HG03571 (cell line): ENCODE measurements around the gene ZNF430.
"Not testable (repeated sequence)": the region's sequence is repeated elsewhere in the genome, so short reads cannot be mapped to it uniquely, and the experiment has no call there.

Source experiments
- ATAC-seq: cut with Tn5 transposase; IDR thresholded peaks from one replicate; pipeline ENCODE4 v1.9.1; 2021; ENCODE audit not compliant: unreplicated experiment

ZNF430 gene

GRCh38 chr19:21020298-21021227 lies at the start of gene ZNF430:
ZNF430 (plus strand) TSS chr19:21020657; CDS start chr19:21020801, 144 bp downstream.
- peak; percentile 98 for ATAC-seq

GRCh38 chr19:20992788-20993187 lies 27.7 kb upstream of the ZNF430 start:
- not testable (repeated sequence) for ATAC-seq

GRCh38 chr19:20999731-21000352 lies 20.6 kb upstream of the ZNF430 start:
- ATAC-seq, result peak; percentile 79

GRCh38 chr19:21021238-21021637 lies 781 bp downstream of the ZNF430 start:
- ATAC-seq, result not testable (repeated sequence)

GRCh38 chr19:21022996-21023395 lies 2.5 kb downstream of the ZNF430 start:
- no peak for ATAC-seq

GRCh38 chr19:21023901-21024300 lies 3.4 kb downstream of the ZNF430 start:
- no peak for ATAC-seq

- ATAC-seq, result no peak
These were observed 8.5 kb downstream of the ZNF430 start for GRCh38 chr19:21028969-21029268.

GRCh38 chr19:21045028-21045427 lies 24.6 kb downstream of the ZNF430 start:
- no peak for ATAC-seq

GRCh38 chr19:21046489-21046888 lies 26.0 kb downstream of the ZNF430 start:
- no peak for ATAC-seq

- ATAC-seq, result no peak
These were observed 27.3 kb downstream of the ZNF430 start for GRCh38 chr19:21047716-21048115.

GRCh38 chr19:21052902-21053301 lies 32.4 kb downstream of the ZNF430 start:
- ATAC-seq, result no peak

- ATAC-seq, result no peak
These were observed 44.9 kb downstream of the ZNF430 start for GRCh38 chr19:21065336-21065735.

GRCh38 chr19:21082011-21082975 lies 61.8 kb downstream of the ZNF430 start, which contains the start of gene ZNF714:
ZNF714 (plus strand) TSS chr19:21082203; CDS start chr19:21098269, 16,066 bp downstream.
- ATAC-seq, result no peak

GRCh38 chr19:21084343-21084742 lies 63.9 kb downstream of the ZNF430 start:
- no peak for ATAC-seq

- ATAC-seq, result no peak
These were observed 67.4 kb downstream of the ZNF430 start for GRCh38 chr19:21087871-21088270.

GRCh38 chr19:21092109-21092508 lies 71.7 kb downstream of the ZNF430 start:
- no peak for ATAC-seq

GRCh38 chr19:21094347-21095025 lies 74.0 kb downstream of the ZNF430 start:
- ATAC-seq, result no peak

GRCh38 chr19:21098291-21098690 lies 77.8 kb downstream of the ZNF430 start:
- no peak for ATAC-seq

- no peak for ATAC-seq
These were observed 81.2 kb downstream of the ZNF430 start for GRCh38 chr19:21101521-21102242.

- no peak for ATAC-seq
These were observed 88.7 kb downstream of the ZNF430 start for GRCh38 chr19:21109116-21109515.
